Effector CD8-positive, alpha-beta T cell (primary cell): ENCODE results near the gene GPR183.
"Not testable (repeated sequence)": the region's sequence is repeated elsewhere in the genome, so short reads cannot be mapped to it uniquely, and the experiment has no call there.

Experiments used
- DNase-seq: peaks from one replicate; lab custom pipeline; 2025; lab: John Stamatoyannopoulos, UW

The GPR183 gene

DNA sequence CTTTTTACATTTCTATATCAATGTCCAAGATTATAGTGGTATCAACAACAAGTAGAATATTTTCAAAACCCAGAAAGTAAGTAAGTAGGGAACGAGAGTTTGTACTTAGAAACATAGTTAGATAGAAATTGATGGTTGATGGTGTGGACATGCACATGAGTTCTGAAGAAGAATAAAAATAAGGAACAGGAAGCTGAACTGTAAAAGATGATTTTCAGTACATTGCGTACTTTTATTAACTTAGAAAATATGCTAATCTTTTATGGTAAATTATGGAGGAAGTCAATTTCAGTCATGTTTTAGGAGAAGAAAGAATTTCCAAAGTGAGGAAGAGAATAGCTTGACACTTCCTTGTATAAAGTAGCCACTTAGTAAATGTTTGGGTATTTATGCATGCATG, 36.7 kb downstream of the GPR183 start:
- no peak for DNase-seq

DNA sequence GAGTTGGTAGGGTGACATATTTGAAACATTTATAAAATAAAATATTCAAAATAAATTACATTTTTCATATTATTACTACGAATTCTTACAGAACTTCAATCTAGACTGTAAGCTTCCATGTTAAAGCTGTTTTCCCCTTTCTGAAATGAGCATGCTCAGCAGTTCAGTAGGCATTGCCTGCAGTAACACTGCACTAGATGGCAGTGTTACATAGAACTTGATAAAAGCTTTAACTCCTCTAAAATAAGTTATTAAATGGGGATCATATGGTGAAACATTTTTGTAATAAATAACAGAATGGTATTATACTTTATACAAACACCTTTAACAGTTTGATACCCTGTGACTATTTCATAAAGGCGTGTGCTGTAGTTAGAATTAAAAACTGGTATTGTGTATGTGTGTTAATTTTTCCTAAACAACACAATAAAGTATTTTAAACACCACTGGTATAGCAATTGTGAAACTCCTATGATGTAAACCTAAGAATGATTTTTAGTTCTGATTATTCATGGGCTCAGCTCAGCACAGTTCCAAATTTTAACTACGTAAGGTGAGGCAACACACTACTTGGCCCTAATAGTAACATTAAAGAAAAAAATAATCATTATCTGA, 37.5 kb downstream of the GPR183 start:
- DNase-seq = no peak

DNA sequence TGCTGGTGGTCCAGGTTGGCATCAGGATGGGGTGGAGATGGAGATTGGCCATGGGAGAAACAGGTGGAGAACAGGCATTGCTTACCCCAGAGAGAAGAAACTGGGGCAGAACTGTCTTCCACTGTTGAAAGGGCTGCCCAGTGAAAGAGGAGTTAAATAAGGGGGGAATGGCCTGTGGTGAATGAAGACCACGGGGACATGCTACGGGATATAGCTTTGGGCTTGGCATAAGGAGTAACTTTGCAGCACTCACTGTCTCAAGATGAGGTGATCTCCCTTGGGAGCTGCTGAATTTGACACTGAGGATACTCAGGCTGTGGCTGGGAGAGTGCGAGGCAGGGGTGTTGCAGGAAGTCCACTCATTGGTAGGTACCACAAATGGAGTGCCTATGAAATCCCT, 38.4 kb downstream of the GPR183 start:
- DNase-seq = no peak

DNA sequence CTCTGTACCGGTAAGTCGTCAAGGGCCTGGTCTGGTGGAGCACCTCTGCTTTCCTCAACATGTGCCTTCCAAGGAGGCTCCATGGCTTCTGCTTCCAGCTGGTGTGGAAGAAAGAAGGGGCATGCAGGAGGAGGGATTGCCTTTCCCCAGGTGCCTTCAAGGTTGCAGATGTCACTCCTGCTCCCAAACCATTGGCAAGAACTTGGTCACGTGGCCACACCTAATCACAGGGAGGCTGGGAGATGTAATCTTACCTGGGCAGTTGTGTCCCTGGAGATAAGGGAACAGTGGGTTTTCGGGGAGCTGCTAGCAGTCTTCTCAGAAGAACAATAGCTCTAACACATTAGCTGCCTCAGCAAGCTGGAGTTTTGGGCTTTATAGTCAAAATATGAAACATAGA, 39.3 kb downstream of the GPR183 start:
- no peak for DNase-seq

DNA sequence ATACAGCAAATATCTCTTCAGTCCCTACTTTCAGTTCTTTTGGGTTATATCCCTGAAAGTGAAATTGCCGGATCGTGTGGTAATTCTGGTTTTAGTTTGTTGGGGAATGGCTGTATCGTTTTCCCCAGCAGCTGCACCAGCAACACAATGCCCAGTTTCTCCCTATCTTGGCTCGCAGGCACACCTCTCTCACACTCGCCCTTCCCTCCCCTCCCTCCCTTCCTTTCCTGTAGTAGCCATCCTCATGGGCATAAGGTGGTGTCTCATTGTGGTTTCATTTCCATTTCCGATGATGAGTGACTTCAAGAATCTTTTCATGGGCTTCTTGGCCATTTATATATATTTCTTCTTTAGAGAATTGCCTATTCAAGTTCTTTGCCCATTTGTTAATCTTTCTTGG, 40.4 kb downstream of the GPR183 start:
- no peak for DNase-seq

DNA sequence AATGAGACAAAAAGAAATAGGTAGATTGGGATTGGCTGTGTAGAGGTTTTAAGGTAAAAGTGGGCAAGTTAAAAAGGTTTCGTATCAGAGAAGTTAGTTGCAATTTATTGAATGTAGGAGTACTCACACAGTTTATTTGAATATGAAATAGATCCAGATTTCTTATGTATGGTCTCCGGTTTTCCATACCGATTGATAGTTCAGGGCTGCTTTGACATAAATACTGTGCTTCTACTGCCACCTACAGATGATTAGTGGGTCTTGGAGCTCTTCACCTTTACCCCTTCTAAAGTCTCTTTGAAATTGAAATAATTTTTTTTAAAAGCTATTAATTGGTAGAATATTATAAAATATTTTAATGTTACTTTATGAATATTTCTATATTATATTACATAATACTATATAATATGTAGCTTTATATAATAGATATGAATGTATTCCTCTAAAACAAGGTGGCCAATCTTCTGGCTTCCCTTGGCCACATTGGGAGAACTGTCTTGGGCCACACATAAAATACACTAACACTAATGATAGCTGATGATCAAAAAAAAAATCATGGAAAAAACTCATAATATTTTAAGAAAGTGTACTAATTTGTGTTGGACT, 41.3 kb downstream of the GPR183 start:
- no peak for DNase-seq

DNA sequence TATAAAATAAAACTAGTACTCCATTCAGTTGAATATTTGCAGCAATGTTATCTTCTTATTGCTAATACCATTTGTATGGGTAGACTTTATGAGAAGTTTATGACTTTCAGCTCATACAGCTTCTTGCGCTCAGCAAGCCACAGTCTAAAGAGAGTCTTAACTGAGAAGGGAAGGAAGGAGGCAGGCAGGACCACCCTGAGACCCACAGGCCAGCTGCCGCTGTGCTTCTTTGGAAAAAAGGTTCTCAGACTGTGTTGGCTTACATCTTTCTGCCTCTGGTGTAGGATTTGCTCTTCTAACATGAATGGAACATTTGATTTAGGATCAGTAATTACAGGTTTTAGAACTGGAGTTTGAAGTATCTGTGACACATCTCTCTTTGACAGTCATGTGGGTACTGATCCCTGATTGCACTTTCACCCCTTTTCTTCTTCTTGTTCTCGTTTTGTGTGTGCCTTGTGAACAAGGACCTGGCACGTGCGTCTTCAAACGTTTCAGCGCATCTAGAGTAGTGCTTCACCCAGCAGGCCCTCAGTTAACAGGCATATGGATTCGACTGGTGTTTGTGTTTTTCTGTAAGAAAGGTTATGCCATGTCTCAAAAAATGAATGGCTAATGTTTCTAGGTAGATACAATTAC, 41.9 kb downstream of the GPR183 start:
- no peak for DNase-seq

DNA sequence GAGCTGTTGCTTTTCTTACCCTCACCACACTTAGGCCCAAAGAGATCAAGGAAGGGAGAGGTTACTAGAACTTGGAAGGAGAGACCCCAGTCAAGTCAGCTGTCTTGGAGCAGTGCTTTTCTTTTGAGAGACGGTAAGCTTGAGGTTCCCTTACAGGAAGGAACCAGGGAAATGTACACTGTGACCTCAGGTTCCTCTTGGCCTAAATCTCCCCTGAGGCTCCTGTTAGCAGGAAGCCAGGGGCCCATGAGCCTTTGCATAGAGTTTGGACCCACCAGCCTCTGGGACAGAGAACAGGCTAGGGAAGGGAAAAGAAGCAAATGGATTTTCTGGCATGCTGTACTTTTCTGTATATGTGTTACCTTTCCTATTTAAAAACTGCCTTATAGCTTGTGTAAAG, 43.1 kb downstream of the GPR183 start:
- no peak for DNase-seq

DNA sequence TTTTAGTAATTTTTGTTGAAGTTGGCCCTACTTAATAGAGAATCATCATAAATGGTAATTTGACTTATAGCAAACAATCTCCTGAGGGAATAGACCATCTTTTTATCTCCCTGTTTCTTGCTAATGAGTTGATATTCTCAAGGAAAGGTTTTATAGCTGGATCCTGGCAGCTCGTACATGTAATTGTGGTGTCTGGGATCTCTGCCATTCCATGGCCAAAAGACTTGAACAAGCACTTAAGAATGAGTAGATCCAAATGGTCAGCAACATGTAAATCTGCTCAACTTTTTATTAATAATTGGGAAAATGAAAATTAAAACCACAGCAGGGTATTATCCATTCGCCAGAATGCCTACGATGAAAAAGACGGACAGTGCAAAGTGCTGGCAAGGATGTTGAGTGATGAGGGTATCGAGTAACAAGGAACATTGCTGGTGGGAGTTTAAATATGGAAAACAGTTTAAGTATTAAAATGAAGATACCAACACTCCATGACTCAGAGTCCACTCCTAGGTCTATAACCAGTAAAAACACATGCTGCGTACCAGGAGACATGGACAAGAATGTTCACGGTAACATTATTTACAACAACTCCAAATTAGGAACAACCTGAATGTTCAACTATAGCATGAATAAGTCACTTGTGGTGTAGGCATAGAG, 43.9 kb downstream of the GPR183 start:
- no peak for DNase-seq

DNA sequence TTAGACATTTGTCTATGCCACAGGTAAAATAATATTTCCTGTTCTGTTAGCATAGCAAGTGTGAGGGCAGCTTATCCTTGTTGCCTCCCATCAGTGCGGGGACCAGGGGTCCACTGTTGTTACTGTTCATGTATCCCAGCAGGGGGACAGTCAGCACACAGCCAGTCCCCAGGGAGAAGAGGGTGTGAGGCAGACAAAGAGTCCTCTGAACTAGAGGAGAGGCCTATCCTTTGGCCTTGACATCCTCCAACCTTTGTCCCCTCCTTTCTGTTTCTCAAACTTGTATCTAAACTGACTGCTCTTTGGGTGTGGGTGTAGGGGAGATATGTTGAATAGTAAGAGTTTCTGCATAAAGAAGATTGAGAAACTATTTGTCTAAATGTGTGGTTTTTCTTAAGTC, 46.1 kb downstream of the GPR183 start:
- DNase-seq = no peak

DNA sequence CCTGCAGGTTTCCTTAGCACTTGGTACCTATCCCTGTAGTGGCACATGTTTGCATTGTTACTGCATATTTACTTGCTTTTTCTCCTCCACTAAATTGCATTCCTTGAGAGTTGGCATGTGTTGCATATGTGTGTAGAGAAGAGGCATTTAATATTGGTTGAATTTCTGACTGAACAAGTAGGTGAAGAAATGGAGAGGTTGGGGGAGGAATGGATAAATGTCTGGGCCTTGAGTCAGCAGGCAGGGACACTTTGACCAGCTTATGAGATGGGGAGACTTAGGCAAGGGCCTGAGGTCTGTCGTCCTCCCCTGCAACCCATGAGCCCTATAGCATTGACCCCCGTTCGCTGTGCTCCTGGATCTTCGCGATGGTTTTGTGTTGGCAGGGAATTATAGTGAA, 47.0 kb downstream of the GPR183 start:
- no peak for DNase-seq

DNA sequence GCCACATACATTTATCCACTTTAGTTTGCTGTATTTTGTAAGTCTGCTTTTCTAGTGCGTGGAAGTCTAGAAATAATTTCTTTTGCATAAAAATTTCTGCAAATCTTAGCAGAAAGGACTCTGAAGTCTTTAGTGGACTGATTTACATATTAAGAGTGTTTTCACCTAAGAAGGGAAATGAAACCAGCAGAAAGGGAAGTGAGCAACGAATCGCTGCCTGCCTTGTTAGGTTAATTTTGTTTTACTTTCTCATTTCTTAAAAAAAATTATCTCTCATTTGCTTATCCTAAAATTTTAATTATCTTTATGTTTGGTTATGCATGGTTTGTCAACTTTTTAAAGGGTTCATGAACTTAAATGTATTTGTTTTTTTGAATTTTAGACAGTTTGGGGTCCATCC, 48.3 kb downstream of the GPR183 start:
- no peak for DNase-seq

DNA sequence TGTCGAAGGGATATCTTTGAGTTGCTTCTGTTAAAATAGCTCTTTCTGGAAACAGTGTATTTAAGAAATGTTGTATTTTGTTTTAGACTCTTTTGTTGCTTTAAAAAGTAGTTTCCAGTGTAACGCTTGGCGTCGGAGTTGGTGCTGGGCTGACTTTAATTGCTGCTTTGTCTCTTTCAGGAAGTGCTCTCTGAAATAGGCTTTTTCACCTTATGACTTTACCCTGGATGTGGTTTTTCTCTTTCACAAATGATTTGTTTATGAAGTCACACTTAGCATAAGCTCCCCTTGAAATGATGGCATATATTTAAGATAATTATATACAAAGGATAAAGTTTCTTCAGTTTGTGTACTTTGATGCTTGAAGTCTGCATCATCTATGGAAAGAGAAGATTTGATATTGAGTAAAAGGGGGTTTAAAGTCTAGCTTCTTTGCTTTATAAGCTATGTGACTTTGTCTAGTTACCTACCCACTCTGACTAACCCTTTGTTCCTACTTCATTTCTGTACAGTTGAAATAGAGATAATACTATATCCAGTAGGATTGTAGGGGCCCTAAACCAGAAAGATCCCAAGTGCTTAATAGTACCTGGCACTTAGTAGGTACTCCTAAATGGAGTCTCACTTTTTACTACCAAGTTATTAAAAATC, 48.9 kb downstream of the GPR183 start, which contains the start of gene GPR18:
Gene GPR18, minus strand, starts transcription at position 170 of the 651 bp plus-strand sequence. CDS start 2,507 bp downstream, outside the sequence.
- no peak for DNase-seq

DNA sequence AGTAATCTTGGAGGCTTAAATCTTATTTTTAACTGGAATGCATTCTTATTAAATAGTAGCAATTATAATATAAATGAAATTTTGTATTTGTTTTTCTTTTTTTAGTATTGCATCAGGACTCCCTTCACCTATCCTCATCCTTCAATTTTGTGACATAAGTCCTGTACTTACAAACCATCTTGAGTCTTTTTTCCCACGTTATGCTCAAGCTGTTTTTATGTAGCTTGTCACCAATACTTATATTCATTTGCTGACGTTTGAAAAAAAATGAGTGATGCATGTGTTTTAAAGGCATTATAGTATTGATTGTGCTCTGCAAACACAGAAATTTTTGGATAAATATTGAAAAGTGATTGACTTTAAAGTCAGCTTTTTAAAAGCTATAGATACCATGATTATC, 49.9 kb downstream of the GPR183 start:
- DNase-seq = no peak

DNA sequence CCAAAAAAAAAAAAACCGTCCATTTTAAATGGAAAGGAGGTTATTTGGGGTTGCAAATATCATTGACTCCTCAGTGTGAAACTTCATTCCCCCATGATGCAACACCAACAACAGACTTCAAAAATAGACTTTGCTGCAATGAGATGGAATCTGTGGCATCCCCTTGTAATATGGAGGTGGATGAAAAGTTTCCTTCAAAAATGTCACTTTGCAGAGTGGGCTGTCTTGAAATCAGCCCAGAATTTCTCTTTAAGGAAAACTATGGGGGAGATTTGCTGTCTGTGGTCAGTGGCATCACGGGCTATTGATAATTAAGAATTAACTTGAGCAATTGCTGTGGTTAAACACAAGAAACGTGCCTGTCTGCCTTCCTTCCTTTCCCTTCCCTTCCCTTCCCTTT, 50.5 kb downstream of the GPR183 start:
- DNase-seq = no peak

DNA sequence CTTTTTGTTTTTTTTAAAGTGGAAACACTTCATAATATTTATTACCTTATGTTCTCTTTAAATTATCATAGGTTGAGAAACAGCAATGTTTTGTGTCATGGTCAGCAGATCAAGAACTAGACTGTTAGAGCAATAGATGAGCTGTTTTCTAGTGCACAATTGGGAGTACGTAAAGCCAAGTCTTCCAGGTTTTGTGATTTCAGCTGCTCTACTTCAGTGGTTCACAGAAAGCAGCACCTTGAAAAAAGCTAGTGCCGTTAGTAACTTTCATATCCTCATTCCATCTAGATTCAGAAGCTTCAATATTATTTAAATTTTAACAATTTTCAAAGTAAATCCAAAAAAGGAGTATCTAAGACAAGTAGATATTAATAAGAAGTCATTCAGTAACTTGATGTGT, 50.9 kb downstream of the GPR183 start:
- no peak for DNase-seq

DNA sequence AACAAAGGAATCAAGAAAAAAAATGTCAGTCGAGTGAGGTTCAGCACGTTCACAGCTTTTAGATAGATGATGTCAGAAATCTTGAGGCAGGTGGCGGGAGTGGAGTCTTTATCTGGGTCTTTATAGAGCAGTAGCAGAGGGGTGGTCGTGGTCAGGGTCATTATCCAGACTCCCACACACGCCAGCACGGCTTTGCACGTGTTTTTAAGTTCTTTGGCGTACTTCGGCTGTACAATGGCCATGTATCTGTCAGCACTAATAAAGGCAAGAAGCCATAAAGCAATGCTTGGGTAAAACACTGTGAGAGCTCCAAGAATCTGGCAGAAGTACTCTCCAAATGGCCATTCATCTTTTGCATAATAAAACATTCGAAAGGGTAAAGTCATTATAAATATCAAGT, 51.9 kb downstream of the GPR183 start:
- no peak for DNase-seq

DNA sequence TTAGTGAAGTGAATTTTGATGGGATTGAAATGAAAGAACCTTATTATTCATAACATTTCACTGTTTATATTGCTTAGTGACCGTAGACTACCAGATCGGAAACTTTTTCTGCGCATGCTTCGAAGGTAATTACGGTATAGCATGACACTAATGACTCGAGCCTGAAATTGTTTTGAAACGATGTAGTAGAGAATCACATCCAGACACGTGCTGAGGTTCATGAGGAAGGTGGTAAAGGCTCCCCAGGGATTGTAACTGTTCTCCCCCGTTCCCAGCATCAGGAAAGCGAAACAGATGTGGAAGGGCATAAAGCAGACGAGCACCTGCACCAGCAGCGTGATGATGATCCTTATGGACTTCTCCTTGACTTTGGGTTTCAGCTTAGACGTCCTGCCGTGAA, 52.4 kb downstream of the GPR183 start:
- DNase-seq = no peak

DNA sequence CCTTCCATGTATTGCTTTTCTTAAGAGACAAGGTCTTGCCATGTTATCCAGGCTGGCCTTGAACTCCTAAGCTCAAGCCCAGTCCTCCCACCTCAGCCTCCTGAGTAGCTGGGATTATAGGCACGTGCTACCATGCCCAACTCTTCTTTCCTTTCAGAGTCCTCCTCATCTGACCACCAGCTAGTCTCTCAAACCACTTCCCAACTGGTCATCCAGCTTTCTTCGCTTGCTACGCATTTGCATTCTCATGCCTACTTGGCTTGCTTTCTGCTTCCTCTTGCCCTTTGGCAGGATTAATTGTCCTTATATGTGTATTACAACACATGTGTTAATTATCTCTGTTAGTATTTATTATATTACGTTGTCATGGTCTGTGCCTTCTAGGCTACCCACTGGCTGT, 55.3 kb downstream of the GPR183 start:
- DNase-seq = no peak

DNA sequence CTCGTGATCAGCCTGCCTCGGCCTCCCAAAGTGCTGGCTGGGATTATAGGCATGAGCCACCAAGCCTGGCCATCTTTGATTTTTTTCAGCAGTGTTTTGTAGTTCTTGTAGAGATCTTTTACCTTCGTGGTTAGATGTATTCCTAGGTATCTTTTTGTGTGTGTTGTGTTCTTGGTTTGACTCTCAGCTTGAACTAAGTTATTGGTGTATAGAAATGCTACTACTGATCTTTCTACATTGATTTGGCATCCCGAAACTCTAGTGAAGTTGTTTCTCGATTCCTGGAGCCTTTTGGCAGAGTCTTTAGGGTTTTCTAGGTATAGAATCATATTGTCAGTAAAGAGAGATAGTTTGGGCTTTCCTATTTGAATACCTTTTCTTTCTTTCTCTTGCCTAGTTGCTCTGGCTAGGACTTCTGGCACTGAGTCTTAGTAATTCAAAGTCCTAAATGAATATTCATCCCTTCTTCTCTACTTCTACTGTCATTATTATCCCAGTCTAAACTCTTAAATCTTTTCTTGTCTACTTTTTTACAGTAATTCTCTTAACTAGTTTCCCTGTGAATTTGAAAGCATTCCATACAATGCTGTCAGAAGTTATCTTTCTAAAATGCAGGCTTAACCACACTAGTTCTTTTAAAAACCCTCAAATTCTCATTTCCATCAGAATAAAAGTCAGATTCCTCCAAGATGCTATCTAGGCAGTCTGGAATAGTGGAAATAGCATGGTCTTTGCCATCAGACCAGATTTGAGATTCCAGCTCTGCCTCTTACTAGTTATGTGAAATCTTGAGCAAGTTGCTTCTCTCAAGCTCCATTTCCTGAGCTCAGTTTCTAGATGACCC, 56.0 kb downstream of the GPR183 start:
- DNase-seq = no peak

DNA sequence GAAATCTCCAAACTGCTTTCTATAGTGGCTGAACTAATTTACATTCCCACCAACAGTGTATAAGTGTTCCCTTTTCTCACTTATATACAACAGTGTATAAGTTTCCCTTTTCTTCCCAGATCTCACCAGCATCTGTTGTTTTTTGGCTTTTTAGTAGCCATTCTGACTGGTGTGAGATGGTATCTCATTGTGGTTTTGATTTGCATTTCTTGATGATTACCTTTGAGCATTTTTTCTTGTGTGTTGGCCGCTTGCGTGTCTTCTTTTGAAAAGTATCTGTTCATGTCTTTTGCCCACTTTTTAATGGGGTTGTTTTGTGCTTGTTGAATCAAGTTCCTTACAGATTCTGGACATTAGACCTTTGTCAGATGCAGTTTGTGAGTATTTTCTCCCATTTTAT, 57.6 kb downstream of the GPR183 start:
- not testable (repeated sequence) for DNase-seq

DNA sequence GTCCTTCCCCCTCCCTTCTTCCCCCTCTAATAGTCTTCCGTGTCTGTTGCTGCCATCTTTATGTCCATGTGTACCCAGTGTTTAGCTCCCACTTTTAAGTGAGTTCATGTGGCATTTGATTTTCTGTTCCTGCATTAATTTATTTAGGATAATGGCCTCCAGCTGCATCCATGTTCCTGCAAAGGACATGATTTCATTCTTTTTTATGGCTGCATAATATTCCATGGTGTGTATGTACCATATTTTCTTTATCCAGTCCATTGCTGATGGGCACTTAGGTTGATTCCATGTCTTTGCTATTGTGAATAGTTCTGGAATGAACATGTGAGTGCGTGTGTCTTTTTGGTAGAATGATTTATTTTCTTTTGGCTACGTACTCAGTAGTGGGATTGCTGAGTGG, 58.0 kb downstream of the GPR183 start:
- not testable (repeated sequence) for DNase-seq
